ENCODE measurements around the gene TIGD6. TPM values are rescaled to one million over a fixed set of nuclear protein-coding genes. Genes with fewer than 3 reads are reported as not detected.
"Not testable (repeated sequence)": the region's sequence is repeated elsewhere in the genome, so short reads cannot be mapped to it uniquely, and the experiment has no call there.

The TIGD6 gene
- total RNA-seq, 1 donor from 2014 or later = 5.8 TPM

DNA sequence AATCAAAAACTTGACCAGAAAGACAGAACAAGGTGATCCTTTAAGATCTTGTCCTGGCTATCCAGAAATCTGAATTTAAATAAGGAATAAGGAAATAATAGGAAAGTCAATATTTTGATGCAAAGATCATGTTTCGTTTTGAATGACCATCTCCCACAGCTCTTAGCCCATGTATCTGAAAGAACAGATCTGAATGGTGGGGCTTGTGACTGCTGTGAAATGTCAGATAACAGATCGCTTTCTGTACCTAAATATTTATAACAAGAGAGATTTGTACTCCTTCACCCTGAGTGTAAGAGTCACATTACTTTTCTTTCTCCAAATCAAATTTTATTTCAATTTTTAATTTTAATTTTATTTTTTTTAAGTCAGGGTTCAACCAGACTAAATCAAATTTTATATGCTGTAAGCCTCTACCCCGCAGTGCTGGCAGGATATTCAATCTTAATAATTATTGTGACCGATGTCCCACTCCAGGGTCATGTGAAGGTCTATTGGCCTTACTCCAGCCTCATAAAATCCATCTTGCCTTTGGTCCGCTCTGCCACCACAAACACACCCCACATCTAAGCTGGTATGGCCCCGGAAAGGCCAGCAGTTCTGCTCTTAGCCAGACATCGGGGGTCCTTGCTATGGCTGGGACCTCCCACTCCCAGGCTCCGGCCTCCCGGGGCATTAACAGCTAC lies 46.9 kb downstream of the TIGD6 start:
- DNase-seq (ENCODE audit: low read depth) = no peak
- Histone ChIP-seq H3K36me3 (ENCODE audit: control insufficient read depth, insufficient read depth, low read length) (no peaks in the 10 kb centered on the region), H3K27me3 (ENCODE audit: control insufficient read depth, insufficient read depth, low read length) (no peaks in the 10 kb centered on the region), H3K4me3 (ENCODE audit: low read depth, low read length) (no peak overlapping the region)
- no peak for FAIRE-seq
- TF ChIP-seq, protein P1, sequence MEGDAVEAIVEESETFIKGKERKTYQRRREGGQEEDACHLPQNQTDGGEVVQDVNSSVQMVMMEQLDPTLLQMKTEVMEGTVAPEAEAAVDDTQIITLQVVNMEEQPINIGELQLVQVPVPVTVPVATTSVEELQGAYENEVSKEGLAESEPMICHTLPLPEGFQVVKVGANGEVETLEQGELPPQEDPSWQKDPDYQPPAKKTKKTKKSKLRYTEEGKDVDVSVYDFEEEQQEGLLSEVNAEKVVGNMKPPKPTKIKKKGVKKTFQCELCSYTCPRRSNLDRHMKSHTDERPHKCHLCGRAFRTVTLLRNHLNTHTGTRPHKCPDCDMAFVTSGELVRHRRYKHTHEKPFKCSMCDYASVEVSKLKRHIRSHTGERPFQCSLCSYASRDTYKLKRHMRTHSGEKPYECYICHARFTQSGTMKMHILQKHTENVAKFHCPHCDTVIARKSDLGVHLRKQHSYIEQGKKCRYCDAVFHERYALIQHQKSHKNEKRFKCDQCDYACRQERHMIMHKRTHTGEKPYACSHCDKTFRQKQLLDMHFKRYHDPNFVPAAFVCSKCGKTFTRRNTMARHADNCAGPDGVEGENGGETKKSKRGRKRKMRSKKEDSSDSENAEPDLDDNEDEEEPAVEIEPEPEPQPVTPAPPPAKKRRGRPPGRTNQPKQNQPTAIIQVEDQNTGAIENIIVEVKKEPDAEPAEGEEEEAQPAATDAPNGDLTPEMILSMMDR (IDR thresholded peaks at IDR 0.05; ENCODE audit: insufficient read depth, low read length, severe bottlenecking) = no peak

DNA sequence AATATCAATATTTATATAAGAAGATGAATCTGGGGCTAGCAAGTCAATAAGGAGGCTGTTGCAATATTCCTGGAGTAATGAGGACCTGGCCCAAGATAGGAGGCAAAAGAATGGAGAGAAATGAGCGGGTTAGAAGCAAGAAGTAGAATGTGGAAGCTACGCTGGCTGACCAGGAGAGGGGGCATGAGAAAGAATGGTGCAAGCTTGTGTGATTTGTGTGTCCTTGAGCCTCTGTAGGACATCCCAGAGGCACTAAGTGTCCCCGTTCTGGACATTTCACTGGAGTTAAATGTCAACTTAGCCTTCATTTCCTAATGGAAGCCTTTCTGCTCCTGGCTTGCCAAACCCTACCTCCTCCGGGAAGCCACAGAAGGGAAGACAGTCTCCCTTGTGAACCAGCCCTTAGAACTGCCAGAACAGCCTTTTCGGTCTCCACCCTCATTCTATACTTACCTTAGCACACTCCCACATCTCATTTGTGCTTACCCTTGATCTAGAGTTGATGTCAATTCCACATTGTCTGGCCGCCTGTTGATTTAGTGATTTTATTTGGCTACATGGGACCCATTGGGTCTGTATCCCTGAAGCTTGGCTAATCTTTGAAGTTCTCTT lies 49.2 kb downstream of the TIGD6 start:
- no peaks in the 10 kb centered on the region for H3K36me3 ChIP-seq (ENCODE audit: control insufficient read depth, insufficient read depth, low read length)
- H3K27me3 ChIP-seq (ENCODE audit: control insufficient read depth, insufficient read depth, low read length) = no peaks in the 10 kb centered on the region
- TF ChIP-seq, protein P1 (IDR thresholded peaks at IDR 0.05; ENCODE audit: insufficient read depth, low read length, severe bottlenecking) = no peak
- FAIRE-seq (peak; percentile 13), DNase-seq (ENCODE audit: low read depth) (no peak)
- H3K4me3 ChIP-seq (ENCODE audit: low read depth, low read length) = no peak overlapping the region

DNA sequence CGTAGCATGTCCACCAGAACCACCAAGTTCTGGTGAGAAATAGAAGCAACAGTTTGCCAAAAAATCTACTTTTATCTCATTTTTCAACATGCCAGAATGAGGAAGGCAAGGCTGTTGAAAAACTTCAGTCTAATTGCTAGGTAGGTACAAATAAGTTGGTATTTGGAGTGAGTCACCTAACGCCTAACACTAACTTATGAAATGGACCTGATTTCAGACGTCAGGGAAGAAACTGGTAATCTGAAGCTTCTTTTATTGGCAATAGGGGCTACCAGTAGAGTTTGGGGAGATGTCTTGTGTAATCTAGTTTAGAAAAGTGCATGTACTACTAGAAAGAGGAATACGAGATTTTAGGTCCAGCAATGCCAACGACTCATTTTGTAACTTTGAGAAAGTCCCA lies 51.5 kb downstream of the TIGD6 start:
- TF ChIP-seq, protein P1 (IDR thresholded peaks at IDR 0.05; ENCODE audit: insufficient read depth, low read length, severe bottlenecking) = no peak
- Histone ChIP-seq H3K4me3 (ENCODE audit: low read depth, low read length) (no peak overlapping the region), H3K36me3 (ENCODE audit: control insufficient read depth, insufficient read depth, low read length) (no peaks in the 10 kb centered on the region), H3K27me3 (ENCODE audit: control insufficient read depth, insufficient read depth, low read length) (no peaks in the 10 kb centered on the region)
- FAIRE-seq (no peak), DNase-seq (ENCODE audit: low read depth) (peak; percentile 39)

DNA sequence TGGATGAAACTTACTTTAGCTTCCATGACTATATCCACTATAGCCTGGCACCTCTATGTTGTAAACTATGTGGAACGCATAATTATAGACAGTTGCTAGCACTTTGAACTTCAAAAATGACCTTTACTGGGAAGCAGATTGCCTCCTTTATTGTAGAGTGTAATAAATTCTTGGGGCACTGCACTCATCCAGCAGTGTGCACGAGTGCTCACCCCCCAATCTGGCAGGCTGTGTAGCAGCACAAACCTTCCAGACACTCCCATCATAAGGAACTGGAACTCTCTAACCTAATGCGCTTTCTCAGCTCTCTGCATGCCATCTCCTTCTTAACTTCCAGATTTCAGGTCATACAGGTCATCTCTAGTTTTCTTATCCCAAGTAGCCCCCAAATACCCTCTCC lies 54.3 kb downstream of the TIGD6 start:
- DNase-seq (ENCODE audit: low read depth) = no peak
- Histone ChIP-seq H3K4me3 (ENCODE audit: low read depth, low read length) (no peak overlapping the region), H3K36me3 (ENCODE audit: control insufficient read depth, insufficient read depth, low read length) (no peaks in the 10 kb centered on the region), H3K27me3 (ENCODE audit: control insufficient read depth, insufficient read depth, low read length) (no peaks in the 10 kb centered on the region)
- FAIRE-seq = no peak
- TF ChIP-seq, protein P1 (IDR thresholded peaks at IDR 0.05; ENCODE audit: insufficient read depth, low read length, severe bottlenecking) = no peak

DNA sequence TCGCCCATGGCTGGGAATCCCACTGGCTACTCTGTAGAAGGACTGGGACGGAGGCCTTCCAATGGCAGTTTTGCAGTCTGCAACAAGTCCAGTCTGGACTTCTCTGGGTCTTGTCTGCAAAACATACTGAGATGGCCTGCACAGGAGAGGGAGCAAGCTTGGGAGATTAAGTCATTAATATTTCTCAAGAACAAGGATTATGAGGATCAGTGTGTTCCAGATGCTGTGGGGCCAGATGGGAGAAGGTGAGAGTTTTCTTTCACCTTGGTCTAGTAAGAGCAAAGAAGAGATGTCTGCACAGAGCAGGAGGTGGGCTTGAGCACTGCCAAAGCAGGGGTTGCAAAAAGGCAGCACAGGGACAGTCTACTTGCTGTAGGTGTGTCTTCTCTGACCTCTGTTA lies 55.8 kb downstream of the TIGD6 start, which contains the start of gene PDE6A:
PDE6A (minus strand) TSS at position 128 of the 400 bp plus-strand sequence; CDS start at position 8, 120 bp downstream.
- DNase-seq (ENCODE audit: low read depth) = no peak
- Histone ChIP-seq H3K36me3 (ENCODE audit: control insufficient read depth, insufficient read depth, low read length) (no peaks in the 10 kb centered on the region), H3K27me3 (ENCODE audit: control insufficient read depth, insufficient read depth, low read length) (no peaks in the 10 kb centered on the region), H3K4me3 (ENCODE audit: low read depth, low read length) (no peak within 1 kb of the TSS)
- TF ChIP-seq, protein P1 (IDR thresholded peaks at IDR 0.05; ENCODE audit: insufficient read depth, low read length, severe bottlenecking) = no peak
- FAIRE-seq = no peak

DNA sequence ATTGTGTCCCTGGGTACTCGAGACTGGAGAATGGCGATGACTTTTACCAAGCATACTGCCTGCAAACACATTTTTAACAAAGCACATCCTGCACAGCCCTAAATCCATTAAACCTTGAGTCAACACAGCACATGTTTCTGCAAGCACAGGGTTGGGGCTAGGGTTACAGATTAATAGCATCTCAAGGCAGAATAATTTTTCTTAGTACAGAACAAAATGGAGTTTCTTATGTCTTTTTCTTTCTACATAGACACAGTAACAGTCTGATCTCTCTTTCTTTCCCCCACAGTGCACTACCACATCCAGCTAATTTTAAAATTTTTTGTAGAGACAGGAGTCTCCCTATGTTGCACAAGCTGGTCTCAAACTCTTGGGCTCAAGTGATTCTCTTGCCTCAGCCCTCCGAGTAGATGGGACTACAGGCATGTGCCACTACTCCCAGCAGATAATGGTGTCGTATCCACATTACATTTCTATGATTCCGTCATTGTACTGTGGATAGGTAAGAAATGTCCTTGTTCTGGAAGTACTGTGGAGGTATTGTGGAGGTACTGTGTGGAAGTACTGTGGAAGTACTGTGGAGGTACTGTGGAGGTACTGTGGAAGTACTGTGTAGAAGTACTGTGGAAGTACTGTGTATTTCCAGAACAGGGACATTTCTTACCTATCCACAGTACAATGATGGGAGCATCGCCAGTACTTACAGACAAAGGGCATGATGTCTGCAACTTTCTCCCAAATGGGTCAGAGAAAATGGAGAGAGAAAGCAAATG lies 57.1 kb downstream of the TIGD6 start:
- not testable (repeated sequence) for H3K36me3 ChIP-seq (ENCODE audit: control insufficient read depth, insufficient read depth, low read length); H3K4me3 ChIP-seq (ENCODE audit: low read depth, low read length); H3K27me3 ChIP-seq (ENCODE audit: control insufficient read depth, insufficient read depth, low read length); FAIRE-seq
- DNase-seq (ENCODE audit: low read depth) = peak; percentile 54

All from bronchial epithelial cell (primary cell).